Measurements from ENCODE around the gene CDK5RAP2.

Gene CDK5RAP2

DNA sequence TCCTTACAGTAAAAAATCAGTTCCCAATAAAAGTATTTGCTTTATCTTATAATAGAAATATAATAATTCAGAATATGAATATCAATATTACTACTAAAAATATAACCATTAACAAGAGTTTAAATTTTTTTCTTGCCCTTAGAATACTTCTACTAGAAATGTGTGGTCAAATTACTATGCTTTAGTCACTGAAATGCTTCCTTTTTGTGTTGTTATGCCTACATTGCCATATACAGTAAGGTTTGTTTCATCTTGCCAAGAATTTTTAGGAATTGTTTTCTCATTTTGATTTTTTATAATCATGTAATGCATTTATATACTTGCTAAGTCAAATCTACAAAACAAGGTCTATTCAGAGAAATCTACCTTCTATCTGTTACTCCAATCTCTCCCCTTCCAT is 181.7 kb downstream of the CDK5RAP2 start:
- DNase-seq (ENCODE audit: low spot score) = no peak

GRCh38 chr9:120397453-120397852 is 182.5 kb downstream of the CDK5RAP2 start:
- no peak for DNase-seq (ENCODE audit: low spot score)

- no peak for DNase-seq (ENCODE audit: low spot score)
Measured at GRCh38 chr9:120396931-120397330, 183.0 kb downstream of the CDK5RAP2 start.

GRCh38 chr9:120396418-120396817 is 183.5 kb downstream of the CDK5RAP2 start:
- DNase-seq (ENCODE audit: low spot score) = no peak

DNA sequence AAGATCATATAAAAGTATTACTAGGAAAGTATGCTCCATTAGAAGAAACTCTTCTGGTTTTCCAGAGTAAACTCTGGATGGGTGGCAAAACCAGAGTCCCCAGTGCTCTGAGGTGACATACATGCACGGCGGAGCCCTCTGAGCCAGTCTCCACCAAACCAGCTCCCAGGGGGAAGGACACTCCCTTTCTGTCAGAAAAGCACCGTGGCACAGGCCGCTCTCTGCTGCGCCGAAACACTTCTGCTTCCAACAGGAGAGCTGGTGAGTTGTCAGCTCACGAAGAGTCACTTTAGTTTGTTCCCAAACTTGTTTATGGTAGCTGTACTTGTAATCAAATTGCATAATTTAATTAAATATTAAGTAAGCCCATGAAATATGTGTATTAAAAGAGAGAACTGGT is 184.6 kb downstream of the CDK5RAP2 start:
- no peak for DNase-seq (ENCODE audit: low spot score)

GRCh38 chr9:120394058-120394669 is 185.8 kb downstream of the CDK5RAP2 start:
- peak; percentile 40 for DNase-seq (ENCODE audit: low spot score)

DNA sequence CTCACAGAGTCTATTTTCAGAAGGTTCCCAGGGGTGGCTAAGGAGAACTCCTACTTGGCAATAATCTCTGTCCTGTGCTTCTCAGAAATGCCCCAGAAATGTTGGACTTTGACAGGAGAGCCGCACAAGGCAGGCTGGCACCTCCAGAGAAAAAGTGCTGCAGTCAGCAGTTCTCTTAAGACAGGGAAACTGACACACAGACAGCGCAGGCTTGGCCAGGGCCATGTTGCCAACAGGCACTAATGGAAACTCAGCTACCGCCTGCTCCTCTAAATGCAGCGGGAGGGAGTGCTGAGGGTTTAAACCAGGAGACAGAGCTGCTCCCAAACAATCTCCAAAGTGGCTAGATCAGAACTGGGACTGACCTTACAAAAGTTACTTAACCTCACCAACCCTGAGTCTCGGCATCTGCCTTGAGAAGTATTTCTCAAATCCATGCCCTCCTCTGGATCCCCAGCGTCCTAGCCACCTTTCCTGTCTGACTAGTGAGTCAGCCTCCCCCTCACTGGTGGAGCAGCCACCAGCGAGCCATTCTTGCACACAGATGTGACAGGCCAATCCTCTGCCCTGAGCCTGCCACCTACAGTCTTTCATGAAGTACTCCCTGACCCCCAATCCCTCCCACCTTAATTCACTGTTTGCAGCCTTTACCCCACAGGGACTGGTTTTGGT is 186.4 kb downstream of the CDK5RAP2 start:
- DNase-seq (ENCODE audit: low spot score) = no peak

- DNase-seq (ENCODE audit: low spot score) = no peak
Measured at GRCh38 chr9:120392711-120393110, 187.3 kb downstream of the CDK5RAP2 start.

DNA sequence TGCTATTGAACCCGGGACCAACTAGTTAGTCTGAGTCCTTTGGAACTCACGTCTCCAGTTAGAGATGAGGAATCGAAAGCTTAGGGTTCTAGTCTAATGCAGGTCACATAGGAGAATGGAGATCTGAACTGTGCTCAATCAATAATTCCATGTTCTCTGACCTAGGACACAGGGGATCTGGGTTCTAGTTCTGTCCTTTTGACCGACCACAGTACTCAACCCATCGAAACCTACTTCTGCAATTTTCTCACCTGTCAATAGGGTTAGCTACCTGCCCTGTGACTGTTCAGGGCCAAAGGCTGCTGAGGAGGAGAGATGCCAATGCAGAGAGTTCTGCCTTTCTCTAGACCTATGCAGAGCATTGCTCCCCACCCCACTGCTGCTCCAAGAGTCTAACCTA is 187.7 kb downstream of the CDK5RAP2 start:
- no peak for DNase-seq (ENCODE audit: low spot score)

GRCh38 chr9:120391691-120392090 is 188.3 kb downstream of the CDK5RAP2 start:
- DNase-seq (ENCODE audit: low spot score) = no peak

GRCh38 chr9:120390637-120391190 is 189.3 kb downstream of the CDK5RAP2 start:
- no peak for DNase-seq (ENCODE audit: low spot score)

DNA sequence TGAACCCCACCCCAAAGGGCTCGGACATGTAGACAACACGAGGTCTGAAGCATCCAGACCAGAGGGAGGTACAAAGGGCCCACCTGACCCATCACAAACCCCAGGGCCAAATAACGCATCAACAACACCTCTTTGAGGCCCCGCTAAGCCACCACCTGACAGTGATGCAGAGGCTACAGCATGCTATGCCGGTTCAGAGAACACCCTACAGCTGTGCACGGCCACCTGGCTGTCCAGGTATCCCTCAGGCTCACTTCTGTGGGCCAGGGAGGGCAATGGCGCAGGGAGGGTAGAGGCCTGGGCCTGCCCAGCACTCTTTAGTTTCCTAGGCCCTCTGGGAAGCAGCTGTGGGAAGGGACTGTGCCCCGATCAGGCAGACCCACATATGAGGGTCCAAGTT is 190.1 kb downstream of the CDK5RAP2 start:
- DNase-seq (ENCODE audit: low spot score) = no peak

GRCh38 chr9:120389300-120389699 is 190.7 kb downstream of the CDK5RAP2 start:
- no peak for DNase-seq (ENCODE audit: low spot score)

DNA sequence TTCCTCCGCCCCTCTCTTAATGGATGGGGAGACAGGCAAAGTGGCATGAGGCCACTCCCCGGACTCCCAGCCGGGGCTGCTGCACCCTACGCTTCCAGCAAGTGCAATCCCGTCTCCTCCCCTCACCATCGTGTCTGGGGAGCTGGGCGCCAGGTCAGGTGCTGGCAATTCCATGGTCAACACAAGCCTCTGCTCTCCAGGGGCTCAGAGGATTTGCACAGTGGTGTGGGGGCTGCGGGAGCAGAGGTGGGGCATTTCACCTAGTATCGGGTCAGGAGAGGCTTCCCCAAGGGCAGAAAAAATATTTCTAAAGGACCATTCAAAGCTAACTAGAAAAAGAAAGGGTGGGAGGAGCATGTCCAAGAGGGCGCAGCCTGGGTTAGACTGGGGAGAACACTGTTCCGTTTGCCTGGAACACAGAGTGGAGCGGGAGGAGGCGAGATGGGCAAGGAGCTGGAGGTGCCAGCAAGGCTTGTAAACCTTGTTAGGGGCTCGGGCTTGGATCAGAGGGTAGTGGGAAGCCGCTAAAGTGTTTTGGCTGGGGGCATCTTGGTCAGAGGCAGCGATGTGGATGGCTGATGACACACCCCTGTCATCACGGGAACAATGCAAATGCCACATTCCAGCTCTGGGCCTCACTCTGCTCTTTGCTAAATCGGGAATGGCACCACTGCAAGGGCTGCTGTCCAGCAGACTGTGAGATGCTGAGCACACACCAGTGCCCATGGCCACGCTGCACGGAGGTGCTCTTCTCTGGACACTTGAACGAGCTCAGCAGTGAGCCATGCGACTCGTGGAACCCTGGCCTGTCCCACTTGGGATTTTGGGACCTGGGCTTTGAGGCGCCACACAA is 191.7 kb downstream of the CDK5RAP2 start:
- DNase-seq (ENCODE audit: low spot score) = no peak

DNA sequence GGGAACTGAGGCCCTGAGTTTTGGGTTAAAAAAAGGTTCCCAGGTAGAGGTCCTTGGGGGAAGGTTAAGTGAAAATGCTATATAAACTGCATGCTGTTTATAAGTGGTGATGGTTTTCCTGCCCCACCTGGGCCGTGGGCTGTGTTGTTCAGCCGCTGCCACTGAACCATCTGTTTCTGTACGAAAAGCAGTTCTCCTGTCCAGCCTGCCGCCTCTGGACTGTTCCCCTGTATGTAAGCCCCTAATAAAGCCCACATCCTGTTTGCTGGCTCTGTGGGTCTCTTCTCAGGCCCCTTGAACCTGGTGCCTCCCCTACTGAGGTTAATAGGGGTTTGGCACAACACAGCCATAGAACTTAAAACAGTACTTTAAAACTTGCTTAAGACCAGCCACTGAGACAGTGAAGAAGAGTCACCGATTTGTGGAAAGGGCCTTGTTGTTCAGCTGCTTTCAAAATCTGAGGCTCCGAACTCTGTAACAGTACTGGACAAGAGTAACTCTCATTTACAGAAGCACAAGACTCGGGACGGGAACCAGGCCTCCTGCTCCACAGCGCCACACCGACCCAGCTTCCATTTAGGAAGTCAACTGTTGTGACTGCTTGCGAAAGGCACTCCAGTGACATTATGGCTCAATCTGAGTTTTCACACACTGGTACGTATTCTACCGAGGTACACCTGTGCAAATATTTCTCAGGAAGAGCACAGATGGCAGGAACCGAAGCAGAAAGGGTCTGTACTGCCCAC is 192.5 kb downstream of the CDK5RAP2 start:
- DNase-seq (ENCODE audit: low spot score) = no peak

- no peak for DNase-seq (ENCODE audit: low spot score)
Measured at GRCh38 chr9:120386390-120387131, 193.4 kb downstream of the CDK5RAP2 start.

DNA sequence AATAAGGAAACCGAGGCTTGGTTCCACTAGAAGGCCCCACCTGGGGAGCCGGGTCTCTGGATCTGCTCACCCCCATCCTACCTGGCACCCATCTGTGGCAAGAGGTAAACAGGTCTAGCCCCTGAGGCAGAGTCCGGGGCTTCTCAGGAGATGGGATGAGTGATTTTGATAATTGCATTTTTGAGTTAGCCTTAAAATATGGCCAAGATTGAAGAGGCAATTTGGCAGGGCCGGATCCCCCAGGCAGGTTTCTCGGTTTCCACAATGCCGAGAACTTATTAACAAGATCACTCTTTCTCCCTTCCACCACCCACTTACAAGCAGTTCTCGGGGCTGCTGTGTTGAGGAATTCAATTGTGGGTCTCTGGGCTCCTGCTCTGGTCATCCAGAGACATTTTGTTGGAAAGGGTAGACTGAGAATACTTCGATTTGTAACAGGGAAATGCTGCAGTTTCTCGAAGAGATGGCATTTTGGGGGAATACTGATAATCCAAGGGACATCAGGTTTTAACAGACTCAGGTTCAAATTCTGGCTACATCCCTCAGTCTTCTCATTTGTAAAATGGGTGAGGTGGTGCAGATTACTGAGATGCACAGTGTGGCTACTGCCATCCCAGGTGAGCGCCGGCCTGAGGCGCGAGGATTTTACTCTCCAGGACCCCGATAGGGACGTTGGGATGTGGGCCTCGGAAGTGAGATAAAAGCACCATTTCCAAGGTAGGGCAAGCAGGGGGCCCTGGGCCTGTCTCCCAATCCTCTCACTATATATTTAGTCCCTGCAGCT is 194.2 kb downstream of the CDK5RAP2 start:
- DNase-seq (ENCODE audit: low spot score) = no peak

GRCh38 chr9:120384925-120385272 is 195.1 kb downstream of the CDK5RAP2 start:
- DNase-seq (ENCODE audit: low spot score) = no peak

DNA sequence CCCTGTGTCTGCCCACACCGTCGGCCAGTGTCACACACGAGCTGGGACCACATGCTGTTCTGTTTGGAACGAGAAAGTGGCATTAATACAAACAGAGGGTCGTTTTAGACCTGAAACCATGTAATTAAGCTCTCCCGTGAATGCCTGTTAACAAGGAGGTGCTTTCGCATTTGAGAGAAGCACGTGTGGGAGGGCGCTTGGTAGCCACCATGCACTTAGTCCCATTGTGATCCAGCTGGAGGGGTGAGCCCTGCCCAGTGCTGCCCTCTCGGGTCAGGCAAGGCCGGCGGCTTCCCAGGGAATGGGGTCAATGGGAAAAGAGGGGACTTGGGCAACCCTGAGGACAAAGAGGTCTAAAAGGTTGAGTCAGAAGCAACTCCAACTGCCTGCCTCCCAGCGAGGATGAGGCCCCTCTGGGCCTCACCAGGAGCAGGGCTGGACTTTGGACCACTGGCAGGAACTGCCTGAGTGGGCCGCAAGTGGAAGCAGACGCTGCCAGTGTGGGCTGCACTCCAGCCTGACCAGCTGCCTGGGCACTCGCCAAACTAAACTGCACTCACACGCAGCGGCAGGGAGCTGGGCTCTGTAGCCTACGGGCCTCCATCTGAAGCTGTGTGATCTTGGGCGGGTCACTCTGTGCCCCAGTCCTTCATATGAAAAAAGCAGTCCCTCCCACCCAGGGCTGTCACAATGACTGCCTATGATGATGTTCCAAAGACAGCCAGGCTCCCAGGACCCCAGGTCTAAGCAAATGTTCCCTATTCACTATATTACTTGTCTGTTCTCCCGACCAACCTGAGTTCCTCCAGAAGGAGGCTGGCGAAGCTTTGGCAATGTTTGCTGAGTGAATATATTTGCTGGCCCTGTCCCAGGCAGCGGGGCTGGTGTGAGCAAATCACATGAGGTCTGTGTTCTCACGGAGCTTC is 195.7 kb downstream of the CDK5RAP2 start:
- DNase-seq (ENCODE audit: low spot score) = no peak

DNA sequence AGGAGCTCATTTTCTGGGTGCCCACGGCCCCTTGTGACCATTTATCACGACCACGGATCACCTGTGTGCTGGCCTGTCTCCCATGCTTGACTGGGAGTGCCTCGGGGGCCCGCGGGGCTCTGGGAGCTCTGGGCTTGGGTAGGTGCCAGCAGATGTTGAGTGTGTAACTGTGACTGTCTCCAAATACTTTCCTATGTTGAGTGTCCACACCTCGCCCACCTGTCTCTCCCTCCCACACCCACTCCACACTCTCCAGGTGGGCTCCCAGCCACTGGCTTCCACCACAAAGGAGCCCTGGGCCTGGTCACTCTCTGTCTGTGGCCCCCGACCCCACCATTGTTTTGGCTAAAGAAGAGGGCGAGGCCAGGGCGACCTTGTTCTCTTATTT is 196.4 kb downstream of the CDK5RAP2 start:
- DNase-seq (ENCODE audit: low spot score) = no peak
